ENCODE data around the gene PCBP3.
"Not testable (repeated sequence)": the region's sequence is repeated elsewhere in the genome, so short reads cannot be mapped to it uniquely, and the experiment has no call there.

- TF ChIP-seq ZNF274 (IDR thresholded peaks at IDR 0.05; ENCODE audit: low read depth, low read length); YY1 (IDR thresholded peaks at IDR 0.05; ENCODE audit: insufficient read depth, insufficient read length): not testable (repeated sequence)
These were observed 172.3 kb downstream of the PCBP3 start for GRCh38 chr21:45815781-45816180.
